PFSK-1 (cell line): ENCODE results near the gene ZNF462.

ENCODE experiments used
- FOXP2 ChIP-seq: optimal IDR thresholded peaks from 2 replicates; pipeline ENCODE3; 2011; ENCODE audit warnings: borderline replicate concordance, control low read depth, inconsistent platforms; ENCODE audit not compliant: insufficient read depth; ENCODE audit errors: extremely low read length, extremely low read depth
- POLR2AphosphoS5 ChIP-seq: IDR thresholded peaks from 2 replicates; pipeline ENCODE4 v1.6.1; 2012; ENCODE audit warnings: low read depth, mild to moderate bottlenecking, control low read depth, low read length, moderate library complexity
- REST ChIP-seq, 2 experiments: IDR thresholded peaks; 2 replicates each; pipeline versions ENCODE4 v1.6.1 to v1.8.0; 2011 to 2012; ENCODE audit warnings: low read depth in 2 of 2, low read length in 2 of 2, control low read depth in 1 of 2, inconsistent platforms in 1 of 2, mild to moderate bottlenecking in 1 of 2, moderate library complexity in 1 of 2; ENCODE audit not compliant: insufficient read depth in 1 of 2
- SIN3A ChIP-seq: IDR thresholded peaks from 2 replicates; pipeline ENCODE4 v1.6.1; 2012; ENCODE audit warnings: mild to moderate bottlenecking, low read length, moderate library complexity, borderline replicate concordance; ENCODE audit not compliant: insufficient read depth
- TAF1 ChIP-seq: IDR thresholded peaks from 2 replicates; pipeline ENCODE4 v1.6.1; 2012; ENCODE audit warnings: low read length, control low read depth, borderline replicate concordance; ENCODE audit not compliant: insufficient read depth

ZNF462 gene

GRCh38 chr9:106886111-106887046, 23.4 kb downstream of the ZNF462 start:
- TF ChIP-seq POLR2AphosphoS5 (no peak), FOXP2 (no peak), TAF1 (no peak), SIN3A (no peak), REST (IDR thresholded peaks at IDR 0.05; ENCODE audit: insufficient read depth in 1 of 2, low read depth in 2 of 2, low read length in 2 of 2) (no peak)

DNA sequence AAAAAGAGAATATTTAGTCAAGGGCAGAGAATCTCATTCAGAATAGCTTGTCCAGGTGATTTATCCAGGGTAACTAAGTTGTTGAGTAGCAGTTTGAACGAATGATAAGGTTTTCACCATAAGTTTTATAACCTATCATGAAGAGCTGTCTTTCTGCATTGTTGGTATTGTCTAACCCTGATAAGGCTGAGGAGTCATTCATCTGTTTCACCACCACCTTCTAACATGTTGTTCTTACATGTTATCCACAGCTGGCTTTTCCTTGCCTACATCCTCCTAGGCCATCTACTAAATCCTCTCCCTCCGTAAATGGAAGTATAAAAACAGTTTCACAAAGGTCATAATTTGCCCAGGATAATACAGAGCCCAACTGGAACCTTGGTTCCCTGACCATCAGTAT, 24.1 kb downstream of the ZNF462 start:
- TF ChIP-seq TAF1: no peak

GRCh38 chr9:106889061-106889590, 26.2 kb downstream of the ZNF462 start:
- TF ChIP-seq SIN3A (no peak), FOXP2 (no peak), REST (IDR thresholded peaks at IDR 0.05; ENCODE audit: insufficient read depth in 1 of 2, low read depth in 2 of 2, low read length in 2 of 2) (no peak), POLR2AphosphoS5 (no peak), TAF1 (no peak)

- TF ChIP-seq POLR2AphosphoS5 (no peak), TAF1 (no peak), FOXP2 (no peak), SIN3A (no peak), REST (IDR thresholded peaks at IDR 0.05; ENCODE audit: insufficient read depth in 1 of 2, low read depth in 2 of 2, low read length in 2 of 2) (no peak)
Measured at GRCh38 chr9:106890608-106891007, 27.6 kb downstream of the ZNF462 start.

GRCh38 chr9:106891286-106891685, 28.3 kb downstream of the ZNF462 start:
- TF ChIP-seq FOXP2: no peak
- no peak for TF ChIP-seq POLR2AphosphoS5
- no peak for TF ChIP-seq TAF1
- TF ChIP-seq REST (IDR thresholded peaks at IDR 0.05; ENCODE audit: insufficient read depth in 1 of 2, low read depth in 2 of 2, low read length in 2 of 2): no peak
- no peak for TF ChIP-seq SIN3A
